ENCODE measurements around the gene SPPL2A.

DNA sequence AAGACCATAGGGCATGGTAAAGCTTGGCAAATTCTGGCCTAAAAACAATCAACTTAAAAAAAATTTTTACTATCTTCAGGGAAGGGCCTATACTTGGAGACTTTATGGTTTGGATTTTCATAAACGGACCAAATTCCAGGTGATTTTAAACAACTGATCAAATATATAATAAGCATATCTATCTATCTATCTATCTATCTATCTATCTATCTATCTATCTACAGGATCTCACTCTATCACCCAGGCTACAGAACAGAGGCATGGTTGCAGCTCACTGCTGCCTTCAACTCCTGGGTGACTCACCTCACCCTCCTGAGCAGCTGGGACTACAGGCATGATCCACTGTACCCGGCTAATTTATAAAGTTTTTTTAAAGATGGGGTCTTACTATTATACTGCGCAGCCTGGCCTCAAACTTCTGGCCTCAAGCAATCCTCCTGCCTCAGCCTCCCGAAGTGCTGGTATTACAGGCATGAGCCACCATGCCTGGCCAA is 6.7 kb downstream of the SPPL2A start:
- TF ChIP-seq GATA2 (IDR thresholded peaks at IDR 0.05; ENCODE audit: low read depth, low read length) (no peak), GATA3 (IDR thresholded peaks at IDR 0.05; ENCODE audit: low read depth, low read length) (no peak)

Data from SH-SY5Y (cell line).